IMR-90 (cell line): ENCODE measurements around the gene FCRL6. TPM values are rescaled to one million over a fixed set of nuclear protein-coding genes. Genes with fewer than 3 reads are reported as not detected.

Experiments
- ATAC-seq: fragments of 200-7000 bp; cut with Tn5 transposase; 2 replicates; pipeline ENCODE4 v1.9.1; 2020; ENCODE audit warnings: low read depth, mild to moderate bottlenecking, moderate library complexity
- BruUV-seq: library from RNA; stranded (reverse); fragments of 400-500 nt; replicated peaks from 2 replicates; lab custom pipeline; 2021; lab: Mats Ljungman, UMichigan
- CTCF ChIA-PET: fragments of 300-600 bp; formaldehyde crosslinking; extraction: SDS; loops from one replicate; lab custom pipeline; 2021; ENCODE audit warnings: antibody characterized with exemption; lab: Yijun Ruan, JAX
- POLR2A ChIA-PET: fragments of 300-600 bp; sonication (Branson Sonifier 250); formaldehyde crosslinking; loops from one replicate; lab custom pipeline; 2022; ENCODE audit warnings: antibody characterized with exemption; ENCODE audit not compliant: unreplicated experiment; lab: Charles Lee
- DNase-seq: peaks from one replicate; pipeline ENCODE4 v3.0.0; 2013
- H2AFZ ChIP-seq: replicated peaks from 2 replicates; pipeline ENCODE3; 2013; ENCODE audit warnings: low read length, mild to moderate bottlenecking; ENCODE audit not compliant: poor library complexity
- H2AK5ac ChIP-seq: 2 replicates; pipeline ENCODE4 v1.6.1; 2013; ENCODE audit warnings: low read depth, low read length, inconsistent platforms
- H2AK9ac ChIP-seq: replicated peaks from 2 replicates; pipeline ENCODE3; 2013; ENCODE audit warnings: mild to moderate bottlenecking, low read depth, low read length, moderate library complexity; ENCODE audit not compliant: poor library complexity
- H2BK120ac ChIP-seq: 2 replicates; pipeline ENCODE4 v1.6.1; 2013; ENCODE audit warnings: low read depth, low read length, inconsistent platforms
- H2BK15ac ChIP-seq: 3 replicates; pipeline ENCODE4 v1.6.1; 2013; ENCODE audit warnings: low read depth, low read length, inconsistent platforms
- H2BK20ac ChIP-seq: 2 replicates; pipeline ENCODE4 v1.6.1; 2013; ENCODE audit warnings: low read depth, mild to moderate bottlenecking, inconsistent platforms, low read length, moderate library complexity
- H2BK5ac ChIP-seq: 2 replicates; pipeline ENCODE4 v1.6.1; 2013; ENCODE audit warnings: mild to moderate bottlenecking, low read depth, low read length, inconsistent platforms; ENCODE audit not compliant: poor library complexity, severe bottlenecking
- H3K14ac ChIP-seq: replicated peaks from 2 replicates; pipeline ENCODE4 v1.6.1; 2013; ENCODE audit warnings: low read depth, low read length, inconsistent platforms
- H3K18ac ChIP-seq: 2 replicates; pipeline ENCODE4 v1.6.1; 2013; ENCODE audit warnings: low read depth, low read length, control low read depth
- H3K23ac ChIP-seq: 2 replicates; pipeline ENCODE4 v1.6.1; 2013; ENCODE audit warnings: low read depth, low read length, inconsistent platforms
- H3K27ac ChIP-seq: 2 replicates; pipeline ENCODE4 v1.5.1; 2013; ENCODE audit warnings: mild to moderate bottlenecking, control low read depth, low read length; ENCODE audit not compliant: insufficient read depth
- H3K27me3 ChIP-seq: 2 replicates; pipeline ENCODE4 v1.6.1; 2013; ENCODE audit warnings: low read length; ENCODE audit not compliant: control insufficient read depth, insufficient read depth
- H3K36me3 ChIP-seq: 2 replicates; pipeline ENCODE4 v1.6.1; 2013; ENCODE audit warnings: low read length, mixed read lengths; ENCODE audit not compliant: control insufficient read depth, insufficient read depth
- H3K4ac ChIP-seq: 2 replicates; pipeline ENCODE4 v1.6.1; 2013; ENCODE audit warnings: low read depth, low read length, inconsistent platforms
- H3K4me1 ChIP-seq: 2 replicates; pipeline ENCODE4 v1.6.1; 2013; ENCODE audit warnings: low read length, mixed read lengths; ENCODE audit not compliant: control insufficient read depth, insufficient read depth
- H3K4me2 ChIP-seq: 2 replicates; pipeline ENCODE4 v1.6.1; 2013; ENCODE audit warnings: low read depth, mild to moderate bottlenecking, control low read depth, low read length, moderate library complexity
- H3K4me3 ChIP-seq: 2 replicates; pipeline ENCODE4 v1.5.1; 2013; ENCODE audit warnings: low read depth, mild to moderate bottlenecking, control low read depth, low read length, moderate library complexity; ENCODE audit not compliant: insufficient read depth
- H3K56ac ChIP-seq: 2 replicates; pipeline ENCODE4 v1.6.1; 2013; ENCODE audit warnings: low read length, inconsistent platforms; ENCODE audit not compliant: insufficient read depth; ENCODE audit errors: extremely low read depth
- H3K79me1 ChIP-seq, 2 experiments: 2 replicates each; pipeline ENCODE4 v1.6.1; 2013; ENCODE audit warnings: low read length in 2 of 2, inconsistent platforms in 1 of 2, low read depth in 1 of 2
- H3K9ac ChIP-seq: 2 replicates; pipeline ENCODE4 v1.6.1; 2013; ENCODE audit warnings: low read depth, low read length, control low read depth
- H3K9me1 ChIP-seq: 2 replicates; pipeline ENCODE4 v1.6.1; 2013; ENCODE audit warnings: low read length, inconsistent platforms; ENCODE audit not compliant: insufficient read depth
- H3K9me3 ChIP-seq: 2 replicates; pipeline ENCODE4 v1.6.1; 2013; ENCODE audit warnings: low read length; ENCODE audit not compliant: control insufficient read depth, insufficient read depth
- H4K20me1 ChIP-seq: 2 replicates; pipeline ENCODE4 v1.6.1; 2013; ENCODE audit warnings: low read length, inconsistent platforms; ENCODE audit not compliant: insufficient read depth
- H4K5ac ChIP-seq: 2 replicates; pipeline ENCODE4 v1.6.1; 2013; ENCODE audit warnings: mild to moderate bottlenecking, low read depth, low read length, control low read depth
- H4K8ac ChIP-seq, 2 experiments: 2 replicates each; pipeline ENCODE4 v1.6.1; 2013; ENCODE audit warnings: low read depth in 2 of 2, low read length in 2 of 2, control low read depth in 1 of 2, inconsistent platforms in 1 of 2
- H4K91ac ChIP-seq: 2 replicates; pipeline ENCODE4 v1.6.1; 2013; ENCODE audit warnings: low read depth, low read length, inconsistent platforms; ENCODE audit not compliant: insufficient read depth
- BHLHE40 ChIP-seq: fragments of 150-350 bp; IDR thresholded peaks from 2 replicates; pipeline ENCODE4 v1.6.1; 2016; ENCODE audit warnings: mild to moderate bottlenecking, low read depth, low read length
- CHD1 ChIP-seq: IDR thresholded peaks from 2 replicates; pipeline ENCODE4 v1.6.1; 2012; ENCODE audit warnings: low read depth, low read length, improper control_type of control experiment
- ELK1 ChIP-seq: fragments of 150-350 bp; IDR thresholded peaks from 2 replicates; pipeline ENCODE4 v1.6.1; 2016; ENCODE audit warnings: low read depth, mild to moderate bottlenecking, low read length, moderate library complexity, borderline replicate concordance
- FOS ChIP-seq: fragments of 150-350 bp; IDR thresholded peaks from 2 replicates; pipeline ENCODE4 v1.6.1; 2016; ENCODE audit warnings: low read depth, low read length
- MXI1 ChIP-seq: IDR thresholded peaks from 2 replicates; pipeline ENCODE4 v1.6.1; 2012; ENCODE audit warnings: low read depth, mild to moderate bottlenecking, low read length, moderate library complexity, borderline replicate concordance
- RCOR1 ChIP-seq: IDR thresholded peaks from 2 replicates; pipeline ENCODE4 v1.6.1; 2012; ENCODE audit warnings: mild to moderate bottlenecking, low read length, improper control_type of control experiment; ENCODE audit not compliant: insufficient replicate concordance
- SMC3 ChIP-seq: fragments of 150-350 bp; IDR thresholded peaks from 2 replicates; pipeline ENCODE4 v1.6.1; 2016; ENCODE audit warnings: low read depth, mild to moderate bottlenecking, antibody characterized with exemption, low read length, moderate library complexity
- WGBS, 2 experiments: methylation state at CpG; one replicate each; pipeline versions ENCODE4 v1.1.5 to v1.1.7; 2013; ENCODE audit warnings: missing lambda C conversion rate in 2 of 2; ENCODE audit not compliant: insufficient read length in 1 of 2; ENCODE audit errors: extremely low coverage in 2 of 2; 5-methylcytosine and 5-hydroxymethylcytosine counted together
- dilution Hi-C: fragments of 300-500 bp; cut with HindIII; formaldehyde crosslinking; loops from one replicate; pipeline ENCODE4 v1.14.3; 2018; ENCODE audit warnings: low sequenced_read_pairs; ENCODE audit not compliant: unreplicated experiment
- in situ Hi-C: fragments of 300-500 bp; cut with MboI; formaldehyde crosslinking; loops from 3 replicates; pipeline ENCODE4 v1.14.3; 2019; ENCODE audit warnings: low sequenced_read_pairs, inconsistent platforms, mixed read lengths
- intact Hi-C: fragments of 100-400 bp; cut with micrococcal nuclease; formaldehyde crosslinking; loops from 2 replicates; pipeline ENCODE4 v1.10.0; 2022
- polyA plus RNA-seq, 3 experiments: library from polyadenylated mRNA; depleted of rRNA; stranded (reverse); fragments of >200 nt; gene quantifications; 2 replicates each; pipeline ENCODE4 v1.2.3, GENCODE V29; 2012; ENCODE audit warnings: low replicate concordance in 1 of 3
- total RNA-seq: library from RNA; depleted of rRNA; stranded (reverse); fragments of >200 nt; gene quantifications from 2 replicates; pipeline ENCODE4 v1.2.3, GENCODE V29; 2012

Gene FCRL6
- total and polyA plus RNA-seq, 2 of the 4 experiments (the other 2 are of a cell fraction): not detected

DNA sequence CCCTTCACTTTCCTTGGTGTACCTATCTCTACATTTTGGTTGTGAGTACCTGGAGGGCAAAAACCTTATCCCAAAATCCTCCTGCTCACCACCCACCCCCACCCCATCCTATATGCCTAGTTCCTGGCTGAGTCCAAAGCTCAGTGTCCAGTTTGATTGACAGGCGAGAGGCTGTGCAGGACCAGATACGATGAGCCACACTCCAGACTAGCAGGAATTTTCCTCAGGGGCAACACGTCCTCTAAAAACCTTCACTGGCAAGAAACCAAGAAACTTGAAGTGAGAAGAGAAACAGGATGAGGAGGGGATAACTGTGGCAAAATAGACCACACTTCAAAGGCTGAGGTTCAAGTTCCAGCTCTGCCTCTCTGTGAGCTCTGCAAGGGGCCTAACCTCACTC lies 23.4 kb downstream of the FCRL6 start:
- 100% methylated on average over 1 of the region's 3 CpGs; no CpG with 5 or more reads in 1 of the 2 experiments for WGBS, 2 experiments
- CTCF ChIA-PET: no interaction called here
- BruUV-seq: no TSS peak

More for the DNA sequence above, 23.4 kb downstream of the FCRL6 start:
- Histone ChIP-seq H2BK20ac (no peak overlapping the region), H3K23ac (no peak overlapping the region), H3K4me3 (no peak overlapping the region), H3K79me1 (no peaks in the 10 kb centered on the region), H2AK5ac (no peak overlapping the region), H3K18ac (no peak overlapping the region), H3K9ac (no peak overlapping the region), H3K4me1 (peaks cover 2% of the 10 kb centered on the region), H3K27me3 (peaks cover 21% of the 10 kb centered on the region), H2BK5ac (no peak overlapping the region), H4K8ac (no peak overlapping the region), H4K5ac (no peak overlapping the region), H3K4ac (no peak overlapping the region), H3K56ac (no peak overlapping the region), H4K91ac (no peak overlapping the region), H2AFZ (no peak overlapping the region), H3K9me3 (no peaks in the 10 kb centered on the region), H3K27ac (no peak overlapping the region), H2BK120ac (no peak overlapping the region), H3K36me3 (no peaks in the 10 kb centered on the region), H3K14ac (no peak overlapping the region), H2AK9ac (no peak overlapping the region), H3K4me2 (no peak overlapping the region), H2BK15ac (no peak overlapping the region), H4K20me1 (no peaks in the 10 kb centered on the region), H3K9me1 (0 out of 2 replicates have a peak, but pooled peaks cover 3% of the 10 kb centered on the region)
- TF ChIP-seq CHD1: no peak
- TF ChIP-seq BHLHE40: no peak
- no peak for TF ChIP-seq MXI1
- TF ChIP-seq SMC3: no peak
- TF ChIP-seq RCOR1: no peak
- no peak for TF ChIP-seq FOS
- TF ChIP-seq ELK1: no peak
- intact Hi-C loops (no loop called here), dilution Hi-C loops (no loop called here), in situ Hi-C loops (no loop called here)
- DNase-seq (no peak), ATAC-seq (no peak)
- POLR2A ChIA-PET: no interaction called here
